ENCODE results near the gene ASTN2.

The ASTN2 gene

GRCh38 chr9:117300371-117301110, 114.3 kb downstream of the ASTN2 start:
- WGBS: 91% methylated on average over 4 of the region's 4 CpGs
- Histone ChIP-seq H3K36me3 (ENCODE audit: insufficient read depth, low read length) (no peaks in the 10 kb centered on the region), H3K4me3 (ENCODE audit: low read length) (no peak overlapping the region)

GRCh38 chr9:117296453-117296852, 118.4 kb downstream of the ASTN2 start:
- Histone ChIP-seq H3K4me1 (ENCODE audit: insufficient read depth, low read length) (peaks cover 4% of the 10 kb centered on the region), H3K9me3 (ENCODE audit: insufficient read depth, low read depth, low read length) (no peaks in the 10 kb centered on the region), H3K27ac (ENCODE audit: low read depth, low read length) (no peak overlapping the region), H3K36me3 (ENCODE audit: insufficient read depth, low read length) (no peaks in the 10 kb centered on the region), H3K4me3 (ENCODE audit: low read length) (no peak overlapping the region), H3K27me3 (ENCODE audit: insufficient read depth, low read length) (no peaks in the 10 kb centered on the region), H3K9ac (ENCODE audit: low read depth, low read length) (no peak overlapping the region)
- 79% methylated on average over 1 of the region's 1 CpG for WGBS

More at GRCh38 chr9:117300371-117301110, 114.3 kb downstream of the ASTN2 start:
- Histone ChIP-seq H3K4me1 (ENCODE audit: insufficient read depth, low read length) (peaks cover 8% of the 10 kb centered on the region), H3K27ac (ENCODE audit: low read depth, low read length) (no peak overlapping the region), H3K27me3 (ENCODE audit: insufficient read depth, low read length) (no peaks in the 10 kb centered on the region), H3K9me3 (ENCODE audit: insufficient read depth, low read depth, low read length) (no peaks in the 10 kb centered on the region), H3K9ac (ENCODE audit: low read depth, low read length) (no peak overlapping the region)

- H3K4me3 ChIP-seq (ENCODE audit: low read length): no peak overlapping the region
- H3K4me1 ChIP-seq (ENCODE audit: insufficient read depth, low read length): no peaks in the 10 kb centered on the region
- no peaks in the 10 kb centered on the region for H3K9me3 ChIP-seq (ENCODE audit: insufficient read depth, low read depth, low read length)
- no peak overlapping the region for H3K27ac ChIP-seq (ENCODE audit: low read depth, low read length)
- WGBS: 90% methylated on average over 6 of the region's 6 CpGs
- no peaks in the 10 kb centered on the region for H3K36me3 ChIP-seq (ENCODE audit: insufficient read depth, low read length)
- no peaks in the 10 kb centered on the region for H3K27me3 ChIP-seq (ENCODE audit: insufficient read depth, low read length)
- H3K9ac ChIP-seq (ENCODE audit: low read depth, low read length): no peak overlapping the region
Observed at GRCh38 chr9:117293206-117294114, 121.4 kb downstream of the ASTN2 start.

- Histone ChIP-seq H3K27me3 (ENCODE audit: insufficient read depth, low read length) (no peaks in the 10 kb centered on the region), H3K27ac (ENCODE audit: low read depth, low read length) (no peak overlapping the region), H3K9ac (ENCODE audit: low read depth, low read length) (no peak overlapping the region), H3K36me3 (ENCODE audit: insufficient read depth, low read length) (no peaks in the 10 kb centered on the region), H3K9me3 (ENCODE audit: insufficient read depth, low read depth, low read length) (no peaks in the 10 kb centered on the region), H3K4me1 (ENCODE audit: insufficient read depth, low read length) (no peaks in the 10 kb centered on the region), H3K4me3 (ENCODE audit: low read length) (no peak overlapping the region)
- 94% methylated on average over 14 of the region's 14 CpGs for WGBS
Observed at GRCh38 chr9:117290856-117291622, 123.8 kb downstream of the ASTN2 start.

- no peak overlapping the region for H3K9ac ChIP-seq (ENCODE audit: low read depth, low read length)
- no peaks in the 10 kb centered on the region for H3K9me3 ChIP-seq (ENCODE audit: insufficient read depth, low read depth, low read length)
- H3K4me1 ChIP-seq (ENCODE audit: insufficient read depth, low read length): no peaks in the 10 kb centered on the region
- no peak overlapping the region for H3K27ac ChIP-seq (ENCODE audit: low read depth, low read length)
- H3K4me3 ChIP-seq (ENCODE audit: low read length): no peak overlapping the region
- no peaks in the 10 kb centered on the region for H3K27me3 ChIP-seq (ENCODE audit: insufficient read depth, low read length)
- H3K36me3 ChIP-seq (ENCODE audit: insufficient read depth, low read length): no peaks in the 10 kb centered on the region
- WGBS: 100% methylated on average over 1 of the region's 2 CpGs
Observed at GRCh38 chr9:117290306-117290840, 124.5 kb downstream of the ASTN2 start.

GRCh38 chr9:117286245-117286644, 128.6 kb downstream of the ASTN2 start:
- Histone ChIP-seq H3K27ac (ENCODE audit: low read depth, low read length) (no peak overlapping the region), H3K4me3 (ENCODE audit: low read length) (no peak overlapping the region), H3K9me3 (ENCODE audit: insufficient read depth, low read depth, low read length) (no peaks in the 10 kb centered on the region), H3K27me3 (ENCODE audit: insufficient read depth, low read length) (no peaks in the 10 kb centered on the region), H3K36me3 (ENCODE audit: insufficient read depth, low read length) (no peaks in the 10 kb centered on the region), H3K4me1 (ENCODE audit: insufficient read depth, low read length) (no peaks in the 10 kb centered on the region), H3K9ac (ENCODE audit: low read depth, low read length) (no peak overlapping the region)
- 90% methylated on average over 5 of the region's 5 CpGs for WGBS

GRCh38 chr9:117284414-117284813, 130.4 kb downstream of the ASTN2 start:
- Histone ChIP-seq H3K36me3 (ENCODE audit: insufficient read depth, low read length) (no peaks in the 10 kb centered on the region), H3K9me3 (ENCODE audit: insufficient read depth, low read depth, low read length) (no peaks in the 10 kb centered on the region), H3K9ac (ENCODE audit: low read depth, low read length) (no peak overlapping the region), H3K27me3 (ENCODE audit: insufficient read depth, low read length) (no peaks in the 10 kb centered on the region), H3K4me3 (ENCODE audit: low read length) (no peak overlapping the region), H3K4me1 (ENCODE audit: insufficient read depth, low read length) (no peaks in the 10 kb centered on the region), H3K27ac (ENCODE audit: low read depth, low read length) (no peak overlapping the region)
- 97% methylated on average over 1 of the region's 1 CpG for WGBS

GRCh38 chr9:117282541-117282940, 132.3 kb downstream of the ASTN2 start:
- H3K9ac ChIP-seq (ENCODE audit: low read depth, low read length): no peak overlapping the region
- no peaks in the 10 kb centered on the region for H3K36me3 ChIP-seq (ENCODE audit: insufficient read depth, low read length)
- H3K4me3 ChIP-seq (ENCODE audit: low read length): no peak overlapping the region
- 85% methylated on average over 2 of the region's 2 CpGs for WGBS
- H3K4me1 ChIP-seq (ENCODE audit: insufficient read depth, low read length): peaks cover 5% of the 10 kb centered on the region; the same call in 1 of the 2 replicates
- H3K27me3 ChIP-seq (ENCODE audit: insufficient read depth, low read length): no peaks in the 10 kb centered on the region
- no peaks in the 10 kb centered on the region for H3K9me3 ChIP-seq (ENCODE audit: insufficient read depth, low read depth, low read length)
- no peak overlapping the region for H3K27ac ChIP-seq (ENCODE audit: low read depth, low read length)

GRCh38 chr9:117278471-117279035, 136.3 kb downstream of the ASTN2 start:
- Histone ChIP-seq H3K27me3 (ENCODE audit: insufficient read depth, low read length) (no peaks in the 10 kb centered on the region), H3K27ac (ENCODE audit: low read depth, low read length) (no peak overlapping the region), H3K9me3 (ENCODE audit: insufficient read depth, low read depth, low read length) (no peaks in the 10 kb centered on the region), H3K4me3 (ENCODE audit: low read length) (no peak overlapping the region), H3K9ac (ENCODE audit: low read depth, low read length) (no peak overlapping the region), H3K36me3 (ENCODE audit: insufficient read depth, low read length) (no peaks in the 10 kb centered on the region), H3K4me1 (ENCODE audit: insufficient read depth, low read length) (peaks cover 5% of the 10 kb centered on the region; the same call in 1 of the 2 replicates)
- WGBS: 90% methylated on average over 7 of the region's 7 CpGs

GRCh38 chr9:117278020-117278419, 136.8 kb downstream of the ASTN2 start:
- Histone ChIP-seq H3K9me3 (ENCODE audit: insufficient read depth, low read depth, low read length) (no peaks in the 10 kb centered on the region), H3K36me3 (ENCODE audit: insufficient read depth, low read length) (no peaks in the 10 kb centered on the region), H3K4me3 (ENCODE audit: low read length) (no peak overlapping the region), H3K4me1 (ENCODE audit: insufficient read depth, low read length) (peaks cover 5% of the 10 kb centered on the region; the same call in 1 of the 2 replicates), H3K9ac (ENCODE audit: low read depth, low read length) (no peak overlapping the region), H3K27ac (ENCODE audit: low read depth, low read length) (no peak overlapping the region), H3K27me3 (ENCODE audit: insufficient read depth, low read length) (no peaks in the 10 kb centered on the region)
- 97% methylated on average over 4 of the region's 4 CpGs for WGBS

Measured in HUES64 (cell line).